ENCODE measurements around the gene SEC61B.

SEC61B gene

GRCh38 chr9:99269416-99269815 is 47.3 kb downstream of the SEC61B start:
- DNase-seq (ENCODE audit: low read depth in 4 of 4, low spot score in 1 of 4), result no peak

GRCh38 chr9:99270491-99270890 is 48.4 kb downstream of the SEC61B start:
- no peak for DNase-seq (ENCODE audit: low read depth in 4 of 4, low spot score in 1 of 4)

GRCh38 chr9:99272836-99273235 is 50.8 kb downstream of the SEC61B start:
- DNase-seq (ENCODE audit: low read depth in 4 of 4, low spot score in 1 of 4), result no peak

- no peak for DNase-seq (ENCODE audit: low read depth in 4 of 4, low spot score in 1 of 4)
These were observed 51.9 kb downstream of the SEC61B start for GRCh38 chr9:99274016-99274415.

- no peak for DNase-seq (ENCODE audit: low read depth in 4 of 4, low spot score in 1 of 4)
These were observed 52.4 kb downstream of the SEC61B start for GRCh38 chr9:99274495-99274894.

Data from stimulated activated CD4-positive, alpha-beta T cell treated with anti-CD3 and anti-CD28 coated beads, Interleukin-1b, Interleukin-23, amount 100 ng/mL, for 24 hours (primary cell).